ENCODE measurements around the gene CCDC182.

The CCDC182 gene

GRCh38 chr17:57773557-57773956 is 28.5 kb upstream of the CCDC182 start:
- no peak for TF ChIP-seq REST (IDR thresholded peaks at IDR 0.05; ENCODE audit: low read depth)
- no peak for TF ChIP-seq NFIC (IDR thresholded peaks at IDR 0.05)
- TF ChIP-seq TAF1 (IDR thresholded peaks at IDR 0.05; ENCODE audit: low read depth), result no peak
- no peak for TF ChIP-seq FOXM1 (IDR thresholded peaks at IDR 0.05; ENCODE audit: borderline replicate concordance, low read depth)
- TF ChIP-seq YY1 (IDR thresholded peaks at IDR 0.05; ENCODE audit: low read depth), result no peak
- TF ChIP-seq MAX (IDR thresholded peaks at IDR 0.05), result no peak
- no peak for TF ChIP-seq TCF12 (IDR thresholded peaks at IDR 0.05; ENCODE audit: low read depth)
- no peak for TF ChIP-seq ZBTB7A (IDR thresholded peaks at IDR 0.05; ENCODE audit: low read depth)
- TF ChIP-seq TEAD4 (IDR thresholded peaks at IDR 0.05), result no peak
- TF ChIP-seq RAD21 (IDR thresholded peaks at IDR 0.05; ENCODE audit: low read depth), result no peak
- TF ChIP-seq CREB1 (IDR thresholded peaks at IDR 0.05; ENCODE audit: low read depth), result no peak
- TF ChIP-seq USF1 (IDR thresholded peaks at IDR 0.05), result no peak
- TF ChIP-seq EGR1 (IDR thresholded peaks at IDR 0.05), result no peak
- TF ChIP-seq CEBPB (IDR thresholded peaks at IDR 0.05), result no peak
- TF ChIP-seq EP300 (IDR thresholded peaks at IDR 0.05; ENCODE audit: borderline replicate concordance), result no peak

GRCh38 chr17:57772774-57773173 is 27.7 kb upstream of the CCDC182 start:
- TF ChIP-seq FOXM1 (IDR thresholded peaks at IDR 0.05; ENCODE audit: borderline replicate concordance, low read depth), result no peak

- TF ChIP-seq TCF12 (IDR thresholded peaks at IDR 0.05; ENCODE audit: low read depth) (no peak), TAF1 (IDR thresholded peaks at IDR 0.05; ENCODE audit: low read depth) (no peak), EP300 (IDR thresholded peaks at IDR 0.05; ENCODE audit: borderline replicate concordance) (no peak), NFIC (IDR thresholded peaks at IDR 0.05) (no peak), REST (IDR thresholded peaks at IDR 0.05; ENCODE audit: low read depth) (no peak), ZBTB7A (IDR thresholded peaks at IDR 0.05; ENCODE audit: low read depth) (no peak), FOXM1 (IDR thresholded peaks at IDR 0.05; ENCODE audit: borderline replicate concordance, low read depth) (no peak), TEAD4 (IDR thresholded peaks at IDR 0.05) (no peak), EGR1 (IDR thresholded peaks at IDR 0.05) (no peak)
These were observed 22.5 kb upstream of the CCDC182 start for GRCh38 chr17:57767561-57767960.

GRCh38 chr17:57766318-57766943 is 21.3 kb upstream of the CCDC182 start:
- TF ChIP-seq EP300 (IDR thresholded peaks at IDR 0.05; ENCODE audit: borderline replicate concordance), result no peak
- no peak for TF ChIP-seq CEBPB (IDR thresholded peaks at IDR 0.05)
- no peak for TF ChIP-seq TCF12 (IDR thresholded peaks at IDR 0.05; ENCODE audit: low read depth)
- no peak for TF ChIP-seq TEAD4 (IDR thresholded peaks at IDR 0.05)
- TF ChIP-seq RAD21 (IDR thresholded peaks at IDR 0.05; ENCODE audit: low read depth), result no peak
- no peak for TF ChIP-seq YY1 (IDR thresholded peaks at IDR 0.05; ENCODE audit: low read depth)
- no peak for TF ChIP-seq ZBTB7A (IDR thresholded peaks at IDR 0.05; ENCODE audit: low read depth)
- no peak for TF ChIP-seq EGR1 (IDR thresholded peaks at IDR 0.05)
- no peak for TF ChIP-seq TAF1 (IDR thresholded peaks at IDR 0.05; ENCODE audit: low read depth)
- no peak for TF ChIP-seq FOXM1 (IDR thresholded peaks at IDR 0.05; ENCODE audit: borderline replicate concordance, low read depth)
- no peak for TF ChIP-seq REST (IDR thresholded peaks at IDR 0.05; ENCODE audit: low read depth)
- TF ChIP-seq CREB1 (IDR thresholded peaks at IDR 0.05; ENCODE audit: low read depth), result no peak
- no peak for TF ChIP-seq USF1 (IDR thresholded peaks at IDR 0.05)
